ENCODE measurements around the gene CLDN14.

DNA sequence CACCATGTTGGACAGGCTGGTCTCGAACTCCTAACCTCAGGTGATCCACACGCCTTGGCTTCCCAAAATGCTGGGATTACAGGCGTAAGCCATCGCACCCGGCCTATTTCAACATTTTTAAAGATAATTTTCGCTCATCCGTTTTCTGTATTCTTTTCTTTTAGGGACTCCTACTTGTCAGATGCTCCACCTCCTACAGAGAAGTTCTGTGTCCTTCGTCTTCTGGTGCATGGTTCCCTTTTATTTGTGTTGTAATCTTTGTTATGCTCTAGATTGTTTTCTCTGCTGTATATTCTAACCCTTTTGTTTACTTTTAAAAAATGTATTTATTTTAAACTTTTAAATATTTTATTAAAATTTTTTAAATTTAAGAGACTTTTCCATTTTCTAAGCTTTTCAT, 28.4 kb downstream of the CLDN14 start:
- TF ChIP-seq, protein P1, sequence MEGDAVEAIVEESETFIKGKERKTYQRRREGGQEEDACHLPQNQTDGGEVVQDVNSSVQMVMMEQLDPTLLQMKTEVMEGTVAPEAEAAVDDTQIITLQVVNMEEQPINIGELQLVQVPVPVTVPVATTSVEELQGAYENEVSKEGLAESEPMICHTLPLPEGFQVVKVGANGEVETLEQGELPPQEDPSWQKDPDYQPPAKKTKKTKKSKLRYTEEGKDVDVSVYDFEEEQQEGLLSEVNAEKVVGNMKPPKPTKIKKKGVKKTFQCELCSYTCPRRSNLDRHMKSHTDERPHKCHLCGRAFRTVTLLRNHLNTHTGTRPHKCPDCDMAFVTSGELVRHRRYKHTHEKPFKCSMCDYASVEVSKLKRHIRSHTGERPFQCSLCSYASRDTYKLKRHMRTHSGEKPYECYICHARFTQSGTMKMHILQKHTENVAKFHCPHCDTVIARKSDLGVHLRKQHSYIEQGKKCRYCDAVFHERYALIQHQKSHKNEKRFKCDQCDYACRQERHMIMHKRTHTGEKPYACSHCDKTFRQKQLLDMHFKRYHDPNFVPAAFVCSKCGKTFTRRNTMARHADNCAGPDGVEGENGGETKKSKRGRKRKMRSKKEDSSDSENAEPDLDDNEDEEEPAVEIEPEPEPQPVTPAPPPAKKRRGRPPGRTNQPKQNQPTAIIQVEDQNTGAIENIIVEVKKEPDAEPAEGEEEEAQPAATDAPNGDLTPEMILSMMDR (IDR thresholded peaks at IDR 0.05; ENCODE audit: low read length) = no peak
- TF ChIP-seq EZH2 (optimal IDR thresholded peaks at IDR 0.05; ENCODE audit: low read depth, low read length) (no peak), EZH2phosphoT487 (IDR thresholded peaks at IDR 0.05; ENCODE audit: low read length) (no peak)
